Stimulated activated naive CD8-positive, alpha-beta T cell treated with anti-CD3 and anti-CD28 coated beads, Interleukin-15, Interleukin-2, amounts not matched to agents 100 ng/mL and 50 ng/mL, for 24 hours (primary cell): ENCODE measurements around the gene TBCEL.

Experiments
- H3K27ac Mint-ChIP-seq: one replicate; pipeline ENCODE4 v1.8.0; 2021; ENCODE audit warnings: mild to moderate bottlenecking, mixed read lengths
- H3K27me3 Mint-ChIP-seq: one replicate; pipeline ENCODE4 v1.8.0; 2021; ENCODE audit warnings: mixed read lengths
- H3K36me3 Mint-ChIP-seq: one replicate; pipeline ENCODE4 v1.8.0; 2021; ENCODE audit warnings: low read depth, mixed read lengths
- H3K4me1 Mint-ChIP-seq: one replicate; pipeline ENCODE4 v1.8.0; 2021; ENCODE audit warnings: low read depth, mixed read lengths
- H3K4me3 Mint-ChIP-seq: one replicate; pipeline ENCODE4 v1.8.0; 2021; ENCODE audit warnings: mild to moderate bottlenecking, mixed read lengths
- H3K9me3 Mint-ChIP-seq: one replicate; pipeline ENCODE4 v1.8.0; 2021; ENCODE audit warnings: mixed read lengths

TBCEL gene

GRCh38 chr11:121038648-121039409, 14.9 kb downstream of the TBCEL start:
- Mint-ChIP-seq H3K27me3 (no peaks in the 10 kb centered on the region), H3K9me3 (no peaks in the 10 kb centered on the region), H3K36me3 (peaks cover 4% of the 10 kb centered on the region), H3K4me3 (no peak overlapping the region), H3K4me1 (peaks cover 22% of the 10 kb centered on the region), H3K27ac (no peak overlapping the region)

GRCh38 chr11:121039971-121040613, 16.2 kb downstream of the TBCEL start:
- Mint-ChIP-seq H3K27ac (no peak overlapping the region), H3K4me1 (peaks cover 21% of the 10 kb centered on the region), H3K9me3 (no peaks in the 10 kb centered on the region), H3K4me3 (no peak overlapping the region), H3K36me3 (peaks cover 4% of the 10 kb centered on the region), H3K27me3 (no peaks in the 10 kb centered on the region)

GRCh38 chr11:121040614-121041002, 16.7 kb downstream of the TBCEL start:
- Mint-ChIP-seq H3K27ac (no peak overlapping the region), H3K4me3 (no peak overlapping the region)

GRCh38 chr11:121041072-121041471, 17.2 kb downstream of the TBCEL start:
- peaks cover 11% of the 10 kb centered on the region for H3K4me1 Mint-ChIP-seq
- H3K27ac Mint-ChIP-seq: no peak overlapping the region
- peaks cover 5% of the 10 kb centered on the region for H3K36me3 Mint-ChIP-seq
- no peak overlapping the region for H3K4me3 Mint-ChIP-seq
- no peaks in the 10 kb centered on the region for H3K27me3 Mint-ChIP-seq
- no peaks in the 10 kb centered on the region for H3K9me3 Mint-ChIP-seq

More at GRCh38 chr11:121040614-121041002, 16.7 kb downstream of the TBCEL start:
- Mint-ChIP-seq H3K4me1 (peaks cover 16% of the 10 kb centered on the region), H3K9me3 (no peaks in the 10 kb centered on the region), H3K27me3 (no peaks in the 10 kb centered on the region), H3K36me3 (peaks cover 4% of the 10 kb centered on the region)

- H3K36me3 Mint-ChIP-seq: peaks cover 14% of the 10 kb centered on the region
- H3K4me1 Mint-ChIP-seq: peaks cover 5% of the 10 kb centered on the region
- no peak overlapping the region for H3K4me3 Mint-ChIP-seq
- H3K27me3 Mint-ChIP-seq: no peaks in the 10 kb centered on the region
- no peaks in the 10 kb centered on the region for H3K9me3 Mint-ChIP-seq
- H3K27ac Mint-ChIP-seq: no peak overlapping the region
Measured at GRCh38 chr11:121042296-121042695, 18.4 kb downstream of the TBCEL start.

- Mint-ChIP-seq H3K27me3 (no peaks in the 10 kb centered on the region), H3K36me3 (peaks cover 37% of the 10 kb centered on the region), H3K27ac (no peak overlapping the region), H3K9me3 (no peaks in the 10 kb centered on the region), H3K4me3 (no peak overlapping the region), H3K4me1 (no peaks in the 10 kb centered on the region)
Measured at GRCh38 chr11:121047926-121048325, 24.0 kb downstream of the TBCEL start.

- H3K4me3 Mint-ChIP-seq: no peak overlapping the region
- H3K4me1 Mint-ChIP-seq: no peaks in the 10 kb centered on the region
- peaks cover 44% of the 10 kb centered on the region for H3K36me3 Mint-ChIP-seq
- no peak overlapping the region for H3K27ac Mint-ChIP-seq
- no peaks in the 10 kb centered on the region for H3K9me3 Mint-ChIP-seq
- H3K27me3 Mint-ChIP-seq: no peaks in the 10 kb centered on the region
Measured at GRCh38 chr11:121048464-121049233, 24.7 kb downstream of the TBCEL start.

- no peak overlapping the region for H3K27ac Mint-ChIP-seq
- H3K27me3 Mint-ChIP-seq: no peaks in the 10 kb centered on the region
- peaks cover 39% of the 10 kb centered on the region for H3K36me3 Mint-ChIP-seq
Measured at GRCh38 chr11:121053244-121053643, 29.3 kb downstream of the TBCEL start.

GRCh38 chr11:121054266-121054665, 30.4 kb downstream of the TBCEL start:
- Mint-ChIP-seq H3K27ac (no peak overlapping the region), H3K4me1 (no peaks in the 10 kb centered on the region), H3K36me3 (peaks cover 40% of the 10 kb centered on the region), H3K27me3 (no peaks in the 10 kb centered on the region), H3K9me3 (no peaks in the 10 kb centered on the region), H3K4me3 (no peak overlapping the region)

More at GRCh38 chr11:121053244-121053643, 29.3 kb downstream of the TBCEL start:
- Mint-ChIP-seq H3K9me3 (no peaks in the 10 kb centered on the region), H3K4me1 (no peaks in the 10 kb centered on the region), H3K4me3 (no peak overlapping the region)

GRCh38 chr11:121055076-121055475, 31.2 kb downstream of the TBCEL start:
- no peak overlapping the region for H3K4me3 Mint-ChIP-seq
- H3K27ac Mint-ChIP-seq: no peak overlapping the region
- peaks cover 3% of the 10 kb centered on the region for H3K4me1 Mint-ChIP-seq
- no peaks in the 10 kb centered on the region for H3K27me3 Mint-ChIP-seq
- H3K9me3 Mint-ChIP-seq: no peaks in the 10 kb centered on the region
- H3K36me3 Mint-ChIP-seq: peaks cover 43% of the 10 kb centered on the region

GRCh38 chr11:121057922-121058321, 34.0 kb downstream of the TBCEL start:
- Mint-ChIP-seq H3K27me3 (no peaks in the 10 kb centered on the region), H3K4me1 (peaks cover 3% of the 10 kb centered on the region), H3K36me3 (peaks cover 49% of the 10 kb centered on the region), H3K27ac (no peak overlapping the region), H3K9me3 (no peaks in the 10 kb centered on the region), H3K4me3 (no peak overlapping the region)

- Mint-ChIP-seq H3K36me3 (peaks cover 48% of the 10 kb centered on the region), H3K4me1 (peaks cover 3% of the 10 kb centered on the region), H3K4me3 (no peak overlapping the region), H3K27ac (no peak overlapping the region), H3K27me3 (no peaks in the 10 kb centered on the region), H3K9me3 (no peaks in the 10 kb centered on the region)
Measured at GRCh38 chr11:121058941-121059340, 35.0 kb downstream of the TBCEL start.

GRCh38 chr11:121059605-121060004, 35.7 kb downstream of the TBCEL start:
- Mint-ChIP-seq H3K27me3 (no peaks in the 10 kb centered on the region), H3K9me3 (no peaks in the 10 kb centered on the region), H3K4me3 (no peak overlapping the region), H3K36me3 (peaks cover 43% of the 10 kb centered on the region), H3K4me1 (peaks cover 3% of the 10 kb centered on the region), H3K27ac (no peak overlapping the region)

- Mint-ChIP-seq H3K4me3 (no peak overlapping the region), H3K36me3 (peaks cover 52% of the 10 kb centered on the region), H3K9me3 (no peaks in the 10 kb centered on the region), H3K27ac (no peak overlapping the region), H3K4me1 (peaks cover 3% of the 10 kb centered on the region), H3K27me3 (no peaks in the 10 kb centered on the region)
Measured at GRCh38 chr11:121063728-121064127, 39.8 kb downstream of the TBCEL start.

- Mint-ChIP-seq H3K27ac (no peak overlapping the region), H3K9me3 (peaks cover 3% of the 10 kb centered on the region), H3K4me3 (no peak overlapping the region), H3K27me3 (no peaks in the 10 kb centered on the region), H3K4me1 (no peaks in the 10 kb centered on the region), H3K36me3 (peaks cover 57% of the 10 kb centered on the region)
Measured at GRCh38 chr11:121066623-121067022, 42.7 kb downstream of the TBCEL start.
